Heart left ventricle (tissue), 16 donors: ENCODE data around the gene SRBD1. TPM values are rescaled to one million over a fixed set of nuclear protein-coding genes. Genes with fewer than 3 reads are reported as not detected.

Experiments
- ATAC-seq, 4 donors: fragments of 200-7000 bp; cut with Tn5 transposase; one replicate each; pipeline ENCODE4 v1.9.1; 2020 to 2022; ENCODE audit warnings: moderate library complexity in 4 of 4, mild to moderate bottlenecking in 3 of 4, moderate number of reproducible peaks in 1 of 4
- DNase-seq, 5 donors: peaks; one replicate each; pipeline ENCODE4 v3.0.0-alpha.2; 2020
- H3K27ac ChIP-seq, 12 donors: fragments of 200-600 bp; sonication (generic) in 4 of 12; one replicate each; pipeline versions ENCODE4 v1.5.0 to v1.8.0; 2016 to 2022; ENCODE audit warnings: mild to moderate bottlenecking in 2 of 12
- H3K27me3 ChIP-seq, 9 donors: fragments of 200-600 bp; sonication (generic) in 2 of 9; one replicate each; pipeline versions ENCODE4 v1.5.1 to v1.8.0; 2016 to 2022; ENCODE audit warnings: mild to moderate bottlenecking in 3 of 9
- H3K36me3 ChIP-seq, 9 donors: fragments of 200-600 bp; sonication (generic) in 2 of 9; one replicate each; pipeline versions ENCODE4 v1.5.0 to v1.8.0; 2018 to 2022; ENCODE audit warnings: mild to moderate bottlenecking in 2 of 9
- H3K4me1 ChIP-seq, 12 donors: fragments of 200-600 bp; sonication (generic) in 4 of 12; one replicate each; pipeline versions ENCODE4 v1.5.0 to v1.8.0; 2016 to 2022; ENCODE audit warnings: mild to moderate bottlenecking in 3 of 12
- H3K4me3 ChIP-seq, 12 donors: fragments of 200-600 bp; sonication (generic) in 4 of 12; one replicate each; pipeline versions ENCODE4 v1.5.0 to v1.8.0; 2017 to 2022; ENCODE audit warnings: mild to moderate bottlenecking in 9 of 12, moderate library complexity in 4 of 12
- H3K9me3 ChIP-seq, 12 donors: fragments of 200-600 bp; sonication (generic) in 4 of 12; one replicate each; pipeline versions ENCODE4 v1.5.0 to v1.8.0; 2016 to 2022; ENCODE audit warnings: mild to moderate bottlenecking in 1 of 12
- POLR2A ChIP-seq, 2 donors: fragments of 450-650 bp; IDR thresholded peaks; one replicate each; pipeline ENCODE4 v1.6.1; 2017; ENCODE audit warnings: antibody characterized with exemption in 2 of 2, mild to moderate bottlenecking in 2 of 2, moderate library complexity in 2 of 2
- WGBS, 4 donors: extraction: QIAGEN DNeasy Blood & Tissue Kit in 2 of 4; methylation state at CpG; one replicate each; pipeline versions ENCODE4 v1.1.5 to v1.1.7; 2013 to 2018; 5-methylcytosine and 5-hydroxymethylcytosine counted together
- intact Hi-C, 10 donors: fragments of 100-400 bp; cut with DNase I; formaldehyde crosslinking; loops; one replicate each; pipeline versions ENCODE4 v1.11.1 to v1.14.2; 2022
- polyA plus RNA-seq, 2 donors: library from polyadenylated mRNA; stranded (reverse); fragments of 200-250 nt; gene quantifications; one replicate each; pipeline ENCODE4 v1.2.3, GENCODE V29; 2013
- total RNA-seq, 9 donors: library from RNA; depleted of rRNA in 2 of 9; stranded (reverse); fragments of >200 nt in 2 of 9; fragmentation: NEBNext Ultra II Directional in 3 of 9; extraction: Animal tissue kit (Norgen Biotek cat#: 25700) in 3 of 9; gene quantifications; one replicate each; pipeline versions ENCODE4 v1.1.0 to v1.2.4, GENCODE V29; 2016 to 2023
- TF ChIP-seq, protein P1 (sequence below), 12 donors: fragments of 200-600 bp; sonication (generic) in 4 of 12; IDR thresholded peaks; one replicate each; pipeline versions ENCODE4 v1.5.0 to v1.8.0; 2018 to 2022; ENCODE audit warnings: antibody characterized with exemption in 12 of 12, mild to moderate bottlenecking in 5 of 12
- donor health status: ischemic (EF 13 %, LVEDD 7.1; RV severe dilation, severe dysfunction).
- donor health status: healthy with polysubstance abuse.
- donor health status: DM: no; HTN: yes; CAD: no.
- donor health status: DM: no; HTN: no; CAD: no.
- donor health status: ischemic (EF 25% LVEDD 6.9; RV normal size, moderate dysfunction).
- donor health status: ischemic (EF 25% LVEDD 5.7; RV mildly dilated, moderate dysfunction).
- donor health status: healthy.
- donor health status: DM: yes; HTN: yes; CAD: no.
- donor health status: ischemic (EF 35%, LVEDD 5.7; RV mildly dilated, moderate dysfunction).
- donor health status: nonischemic (EF 11% LVEDD 7.7; RV severe dilation, severe dysfunction).
- donor health status: DM: yes; HTN: yes; CAD: no.
- donor health status: PGD.
- donor health status: ischemic (EF 29% LVEDD 5.4; RV normal size, mild dysfunction).
- donor health status: nonischemic (EF 23%, LVEDD 6.1; RV moderate dilation, normal function).

SRBD1 gene
- total and polyA plus RNA-seq, 11 donors = 3.0 to 16.9 (median 10.2) TPM

DNA sequence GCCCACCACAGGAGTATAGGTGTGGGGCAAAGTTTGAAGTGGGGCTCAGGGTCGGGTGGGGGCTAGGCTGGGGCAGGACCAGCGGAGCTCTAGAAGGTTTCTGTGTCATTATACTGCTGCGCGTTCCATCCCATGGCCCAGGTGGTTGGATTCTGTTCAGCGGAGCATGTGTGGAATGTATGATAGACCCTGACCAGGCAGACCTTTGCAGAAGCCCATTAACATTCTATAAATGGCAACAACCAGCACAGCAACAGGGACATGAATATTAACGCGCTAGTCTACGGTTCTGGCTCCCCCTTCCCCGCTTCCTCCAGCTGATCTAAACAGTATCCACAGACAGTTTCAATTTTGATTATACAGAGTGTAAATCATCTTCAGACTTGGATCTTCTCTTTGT is 36.3 kb upstream of the SRBD1 start:
- Histone ChIP-seq H3K27ac (peak overlapping the region in 1 of 12 donors; percentile 46), H3K36me3 (no peaks in the 10 kb centered on the region), H3K4me1 (peaks cover 0 to 31% (median 20%) of the 10 kb centered on the region in 12 donors), H3K27me3 (peaks cover 0 to 6% (median 0%) of the 10 kb centered on the region in 9 donors), H3K4me3 (no peak overlapping the region), H3K9me3 (no peaks in the 10 kb centered on the region)
- 46 to 70% (median 60%) methylated on average over 9 of the region's 9 CpGs for WGBS, 4 donors
- DNase-seq (no peak), ATAC-seq (no peak)
- TF ChIP-seq POLR2A (IDR thresholded peaks at IDR 0.05) = no peak
- TF ChIP-seq, protein P1, sequence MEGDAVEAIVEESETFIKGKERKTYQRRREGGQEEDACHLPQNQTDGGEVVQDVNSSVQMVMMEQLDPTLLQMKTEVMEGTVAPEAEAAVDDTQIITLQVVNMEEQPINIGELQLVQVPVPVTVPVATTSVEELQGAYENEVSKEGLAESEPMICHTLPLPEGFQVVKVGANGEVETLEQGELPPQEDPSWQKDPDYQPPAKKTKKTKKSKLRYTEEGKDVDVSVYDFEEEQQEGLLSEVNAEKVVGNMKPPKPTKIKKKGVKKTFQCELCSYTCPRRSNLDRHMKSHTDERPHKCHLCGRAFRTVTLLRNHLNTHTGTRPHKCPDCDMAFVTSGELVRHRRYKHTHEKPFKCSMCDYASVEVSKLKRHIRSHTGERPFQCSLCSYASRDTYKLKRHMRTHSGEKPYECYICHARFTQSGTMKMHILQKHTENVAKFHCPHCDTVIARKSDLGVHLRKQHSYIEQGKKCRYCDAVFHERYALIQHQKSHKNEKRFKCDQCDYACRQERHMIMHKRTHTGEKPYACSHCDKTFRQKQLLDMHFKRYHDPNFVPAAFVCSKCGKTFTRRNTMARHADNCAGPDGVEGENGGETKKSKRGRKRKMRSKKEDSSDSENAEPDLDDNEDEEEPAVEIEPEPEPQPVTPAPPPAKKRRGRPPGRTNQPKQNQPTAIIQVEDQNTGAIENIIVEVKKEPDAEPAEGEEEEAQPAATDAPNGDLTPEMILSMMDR (IDR thresholded peaks at IDR 0.05) = no peak
- intact Hi-C loops = loop anchor here in 4 of 10 donors (2.0 to 10.0 kb wide), 4 partner anchors 130 to 217 kb away; no protein-coding TSS in a partner anchor

DNA sequence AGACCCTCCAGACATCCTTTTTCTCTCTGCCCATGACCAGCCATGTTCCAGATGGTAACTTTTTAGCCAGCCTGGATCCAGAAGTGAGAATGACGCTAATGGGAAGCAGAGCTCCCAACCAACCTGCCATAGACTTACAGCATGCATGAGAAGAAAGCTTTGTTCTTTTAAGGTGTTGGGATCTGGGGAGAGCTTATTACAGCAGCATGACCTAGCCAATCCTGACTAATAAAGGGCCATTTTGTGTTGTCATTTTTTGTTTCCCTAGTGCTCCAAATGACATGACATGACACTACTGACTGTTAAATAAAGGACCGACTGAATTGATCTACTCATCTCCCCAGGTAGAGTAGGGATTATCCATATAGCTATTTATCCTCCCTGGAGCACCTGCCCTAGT is 35.2 kb upstream of the SRBD1 start:
- ATAC-seq = no peak
- DNase-seq = no peak
- WGBS, 4 donors = 96 to 100% (median 99%) methylated on average over 2 of the region's 2 CpGs
- H3K36me3 ChIP-seq = no peaks in the 10 kb centered on the region
- intact Hi-C loops = loop anchor here in 4 of 10 donors (2.0 to 10.0 kb wide), 4 partner anchors 131 to 219 kb away; no protein-coding TSS in a partner anchor
- no peak overlapping the region for H3K4me3 ChIP-seq
- H3K27ac ChIP-seq = no peak overlapping the region
- H3K27me3 ChIP-seq = peaks cover 0 to 8% (median 0%) of the 10 kb centered on the region in 9 donors
- TF ChIP-seq, protein P1 (IDR thresholded peaks at IDR 0.05) = no peak
- TF ChIP-seq POLR2A (IDR thresholded peaks at IDR 0.05) = no peak
- no peaks in the 10 kb centered on the region for H3K9me3 ChIP-seq
- peaks cover 0 to 28% (median 18%) of the 10 kb centered on the region in 12 donors for H3K4me1 ChIP-seq

DNA sequence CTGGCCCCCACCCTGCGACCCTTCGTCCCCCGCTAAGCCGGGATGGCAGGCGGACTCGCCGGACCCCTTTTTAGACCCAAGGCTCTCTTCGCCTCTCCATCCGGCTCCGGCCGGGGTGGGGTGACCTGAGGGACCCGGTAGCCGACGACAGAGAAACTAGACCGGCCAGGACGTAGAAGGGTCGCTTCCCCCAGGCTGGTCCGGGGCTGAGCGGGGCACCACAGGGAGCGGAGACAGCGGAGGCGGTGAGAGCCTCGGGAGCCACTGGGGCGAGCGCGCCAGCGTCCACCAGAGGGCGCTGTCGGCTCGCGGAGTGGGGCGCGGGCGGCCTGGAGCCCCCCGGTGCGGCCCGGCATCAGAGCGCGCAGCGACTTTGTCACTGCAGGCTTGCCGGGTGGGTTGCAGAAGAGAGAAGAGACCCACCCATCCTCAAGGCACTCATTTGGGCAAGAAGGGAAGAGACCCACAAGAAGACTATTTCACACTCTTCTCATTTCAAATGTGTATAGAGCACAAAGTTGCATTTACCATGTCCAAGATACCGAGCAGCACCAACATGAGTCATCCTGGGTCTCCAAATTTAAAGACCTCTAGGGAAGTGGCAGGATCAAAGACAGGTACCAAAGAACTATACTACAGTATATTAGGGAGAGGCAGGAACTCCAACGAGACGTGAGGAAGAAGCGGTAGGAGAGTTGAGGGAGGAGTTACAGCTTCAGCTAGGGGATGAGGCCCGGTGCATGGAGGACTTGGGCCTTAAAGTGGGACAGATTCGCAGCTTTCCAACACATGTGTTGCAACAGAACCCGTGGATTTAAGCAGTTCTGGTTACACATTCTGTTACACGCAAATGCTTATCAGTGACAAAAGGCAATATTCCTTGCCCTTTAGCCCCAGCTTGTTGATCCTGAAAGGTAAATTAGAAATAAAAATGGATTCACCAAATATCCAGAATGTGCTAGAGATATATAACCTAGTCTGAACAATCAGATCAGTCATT is 32.8 kb upstream of the SRBD1 start:
- H3K27ac ChIP-seq = peak overlapping the region in 1 of 12 donors; percentile 46
- H3K9me3 ChIP-seq = no peaks in the 10 kb centered on the region
- peaks cover 0 to 8% (median 0%) of the 10 kb centered on the region in 9 donors for H3K27me3 ChIP-seq
- H3K36me3 ChIP-seq = no peaks in the 10 kb centered on the region
- TF ChIP-seq POLR2A (IDR thresholded peaks at IDR 0.05) = no peak
- TF ChIP-seq, protein P1 (IDR thresholded peaks at IDR 0.05) = peak; percentile 93 to 99 (median 98)
- peak; percentile 64 to 97 (median 95) for ATAC-seq
- peak; percentile 64 to 87 (median 71) for DNase-seq
- intact Hi-C loops = loop anchor here (1.0 to 10.0 kb wide), 9 partner anchors 59 to 294 kb away; no protein-coding TSS in a partner anchor
- peak overlapping the region; percentile 32 to 65 (median 56) for H3K4me3 ChIP-seq
- peaks cover 0 to 20% (median 11%) of the 10 kb centered on the region in 12 donors for H3K4me1 ChIP-seq
- WGBS, 4 donors = 14 to 15% (median 14%) methylated on average over 45 to 49 of the region's 49 CpGs

DNA sequence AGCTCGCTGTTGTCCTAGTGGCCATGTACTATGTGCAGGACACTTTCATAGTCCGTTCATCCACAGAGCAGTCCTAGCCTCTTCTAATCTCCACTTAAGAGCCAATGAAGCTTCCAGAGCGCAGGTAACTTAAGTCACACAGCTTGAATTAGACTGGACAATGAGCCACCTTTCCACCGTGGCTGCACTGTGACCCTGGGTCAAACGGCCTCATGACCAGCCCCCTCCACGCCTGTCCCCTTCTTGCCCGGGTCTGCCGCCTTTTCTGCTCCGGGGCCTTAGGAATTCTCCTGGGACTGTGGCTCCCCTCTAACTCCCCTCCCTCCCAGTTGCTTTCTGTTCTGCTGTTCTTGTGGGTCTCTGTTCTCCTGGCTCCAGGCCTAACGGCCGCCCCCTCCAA is 32.0 kb upstream of the SRBD1 start:
- WGBS, 4 donors = 22 to 24% (median 23%) methylated on average over 10 to 11 of the region's 11 CpGs
- DNase-seq (no peak), ATAC-seq (peak in 3 of 4 donors; percentile 4 to 17 (median 15))
- Histone ChIP-seq H3K4me1 (peaks cover 0 to 14% (median 8%) of the 10 kb centered on the region in 12 donors), H3K36me3 (no peaks in the 10 kb centered on the region), H3K27me3 (peaks cover 0 to 8% (median 0%) of the 10 kb centered on the region in 9 donors), H3K27ac (peak overlapping the region in 1 of 12 donors; percentile 46), H3K9me3 (no peaks in the 10 kb centered on the region), H3K4me3 (peak overlapping the region; percentile 32 to 65 (median 56))
- TF ChIP-seq, protein P1 (IDR thresholded peaks at IDR 0.05) = no peak
- TF ChIP-seq POLR2A (IDR thresholded peaks at IDR 0.05) = no peak
- intact Hi-C loops = loop anchor here in 9 of 10 donors (1.0 to 10.0 kb wide), 9 partner anchors 58 to 295 kb away; no protein-coding TSS in a partner anchor
